Activated naive CD8-positive, alpha-beta T cell treated with anti-CD3 and anti-CD28 coated beads, Interleukin-2, amount 50 U/mL, for 16 hours (primary cell): ENCODE measurements around the gene SH3BP5L.
A peak's percentile ranks its signal among the peaks of the same experiment; 100 is the strongest.
"Not testable (repeated sequence)": the region's sequence is repeated elsewhere in the genome, so short reads cannot be mapped to it uniquely, and the experiment has no call there.

Source experiments
- DNase-seq: peaks from one replicate; pipeline ENCODE4 v3.0.0-alpha.2; 2020; ENCODE audit warnings: low read depth, low spot score

SH3BP5L gene

DNA sequence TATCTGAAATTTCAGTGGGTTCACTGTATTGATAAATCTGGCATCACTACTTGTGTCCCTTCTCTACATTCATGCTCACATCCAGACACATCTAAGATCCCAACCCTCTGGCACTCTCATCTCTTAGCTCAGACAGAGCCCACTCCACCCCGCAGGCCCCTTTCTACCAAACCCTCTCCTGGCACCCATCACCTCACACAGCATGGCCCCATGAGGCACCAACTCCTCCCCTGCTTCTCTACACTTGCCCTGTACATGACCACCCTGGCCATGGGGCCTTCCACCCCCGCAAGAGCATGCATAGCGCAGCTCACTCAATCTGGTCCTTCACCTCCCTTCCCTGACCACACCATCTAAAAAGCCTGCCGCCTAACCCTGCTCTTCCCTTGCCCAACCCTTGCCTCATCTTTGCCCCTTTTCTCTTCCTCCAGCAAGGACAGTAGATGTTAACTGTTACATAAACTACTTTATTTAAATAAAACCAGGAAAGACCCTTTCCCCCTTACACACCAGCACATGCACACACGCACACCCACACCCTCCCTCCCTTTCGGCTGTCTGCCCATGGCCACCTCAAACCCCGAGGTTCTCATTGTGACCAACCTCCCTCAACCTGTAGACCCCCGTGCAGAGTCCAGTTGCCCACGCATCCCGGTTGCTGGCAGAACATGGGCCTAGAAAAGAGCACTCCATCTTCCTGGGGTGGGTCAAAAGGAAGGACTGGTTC lies 15.6 kb downstream of the SH3BP5L start:
- DNase-seq: no peak

- no peak for DNase-seq
These were observed 16.8 kb downstream of the SH3BP5L start for GRCh38 chr1:248808876-248809275.

GRCh38 chr1:248807067-248807737 lies 18.5 kb downstream of the SH3BP5L start:
- DNase-seq: peak; percentile 25

GRCh38 chr1:248805876-248806275 lies 19.8 kb downstream of the SH3BP5L start:
- DNase-seq: no peak

DNA sequence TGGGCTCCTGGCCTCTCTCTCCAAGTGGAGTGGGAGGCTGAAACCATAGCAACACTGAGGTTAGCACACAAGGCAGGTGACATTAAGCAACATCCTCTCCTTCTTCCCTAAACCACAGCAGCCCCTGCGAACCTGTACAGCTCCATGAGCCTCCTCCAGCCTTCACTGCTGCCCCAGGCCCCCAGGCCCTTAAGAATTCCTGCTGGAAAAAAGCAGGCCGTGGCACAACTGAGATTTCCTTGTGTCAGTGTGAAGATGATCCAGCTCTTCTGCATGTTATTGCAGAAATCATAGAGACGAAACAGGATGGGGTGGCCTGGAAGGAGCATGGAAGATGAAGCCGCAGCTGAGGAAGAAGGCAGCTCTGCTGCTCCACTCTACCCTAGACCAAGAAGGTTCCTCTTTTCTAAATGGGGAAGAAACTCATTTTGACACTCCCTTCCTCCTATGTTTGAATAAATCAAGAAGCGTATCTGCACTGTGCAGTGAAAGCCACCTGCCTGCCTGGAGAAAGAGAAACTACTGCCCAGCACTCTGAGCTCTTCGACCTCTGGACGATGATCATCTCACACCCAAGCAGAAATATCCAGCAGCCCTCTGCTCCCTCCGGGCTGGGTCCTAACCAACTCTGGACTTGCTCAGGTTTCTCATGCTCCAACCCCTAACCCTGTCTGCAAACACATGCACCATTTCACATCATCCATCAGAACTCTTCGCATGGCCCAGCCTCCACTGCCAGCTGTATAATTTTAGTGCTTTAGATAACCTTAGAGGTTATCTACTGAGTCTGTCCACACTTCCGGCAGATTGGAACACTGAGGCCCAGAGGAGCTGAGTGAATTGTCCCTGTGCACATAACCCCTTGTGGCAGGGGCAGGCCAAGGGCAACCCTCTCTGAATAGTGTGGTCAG lies 20.7 kb downstream of the SH3BP5L start:
- no peak for DNase-seq

DNA sequence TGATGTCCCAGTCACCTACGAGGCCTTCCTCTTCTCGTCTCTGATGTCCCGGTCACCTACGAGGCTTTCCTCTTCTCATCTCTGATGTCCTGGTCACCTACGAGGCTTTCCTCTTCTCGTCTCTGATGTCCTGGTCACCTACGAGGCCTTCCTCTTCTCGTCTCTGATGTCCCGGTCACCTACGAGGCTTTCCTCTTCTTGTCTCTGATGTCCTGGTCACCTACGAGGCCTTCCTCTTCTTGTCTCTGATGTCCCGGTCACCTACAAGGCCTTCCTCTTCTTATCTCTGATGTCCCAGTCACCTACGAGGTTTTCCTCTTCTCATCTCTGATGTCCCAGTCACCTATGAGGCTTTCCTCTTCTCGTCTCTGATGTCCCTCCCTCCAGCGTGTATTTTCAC lies 22.2 kb downstream of the SH3BP5L start:
- not testable (repeated sequence) for DNase-seq

- DNase-seq: no peak
These were observed 23.3 kb downstream of the SH3BP5L start for GRCh38 chr1:248802454-248802853.

GRCh38 chr1:248800459-248800858 lies 25.3 kb downstream of the SH3BP5L start:
- no peak for DNase-seq

GRCh38 chr1:248798791-248799190 lies 26.9 kb downstream of the SH3BP5L start:
- no peak for DNase-seq

GRCh38 chr1:248794663-248795062 lies 31.1 kb downstream of the SH3BP5L start:
- not testable (repeated sequence) for DNase-seq

DNA sequence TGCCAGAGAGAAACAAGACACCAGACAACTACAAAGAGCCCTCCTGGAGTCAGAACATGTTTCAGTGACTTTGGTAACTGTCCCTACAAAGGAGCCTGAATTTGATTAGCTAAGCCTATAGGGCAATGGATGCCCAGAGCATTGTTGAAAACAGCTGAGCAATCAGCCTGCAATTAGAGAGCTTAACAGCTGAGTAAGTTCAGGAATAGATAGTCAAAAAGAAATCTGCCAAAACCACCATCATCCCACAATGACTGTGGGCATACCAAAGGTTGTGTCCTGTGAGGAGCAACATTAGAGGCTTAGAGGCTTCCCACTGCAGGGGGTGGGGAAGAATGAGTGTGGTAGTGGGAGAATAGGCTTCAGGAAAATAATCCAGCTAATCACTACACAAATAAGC lies 32.1 kb downstream of the SH3BP5L start:
- no peak for DNase-seq

DNA sequence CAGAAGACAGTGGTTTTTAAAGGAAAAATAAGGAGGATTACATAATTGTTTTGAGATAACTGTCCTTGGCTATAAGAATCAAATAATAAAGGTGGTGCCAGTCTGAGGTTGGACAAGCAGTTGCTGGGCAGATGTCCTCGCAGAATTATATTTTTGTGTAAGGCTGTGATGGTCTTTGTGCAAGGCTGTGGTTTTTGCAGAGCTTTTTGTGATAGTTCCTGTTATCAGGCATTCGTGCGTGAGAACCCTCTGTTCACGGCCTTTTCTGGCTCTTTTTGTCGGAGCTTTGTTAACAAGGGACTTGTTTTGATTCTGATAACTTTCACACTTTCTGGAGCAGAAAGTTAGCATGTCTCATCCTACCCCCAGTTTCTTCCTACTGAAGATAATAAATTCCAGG lies 33.4 kb downstream of the SH3BP5L start:
- DNase-seq: no peak

DNA sequence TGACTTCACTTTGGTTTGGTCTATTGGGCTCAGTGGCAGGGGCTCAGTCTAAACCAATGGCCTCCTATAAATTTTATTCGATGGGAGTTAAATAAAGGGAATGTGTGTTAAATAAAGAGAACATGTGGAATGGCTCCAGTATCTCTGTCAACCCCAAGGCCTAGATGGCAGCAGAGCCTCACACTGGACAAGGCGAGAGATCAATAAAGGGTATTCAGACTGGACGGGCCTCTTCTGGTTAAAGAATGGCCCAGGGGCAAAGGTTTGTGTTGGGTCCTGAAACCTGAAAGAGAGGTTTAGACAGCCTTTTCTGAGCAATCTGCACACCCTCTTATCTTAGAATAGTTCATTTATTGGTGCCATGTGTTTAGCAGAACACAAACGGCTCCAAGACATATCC lies 34.7 kb downstream of the SH3BP5L start:
- no peak for DNase-seq

GRCh38 chr1:248790456-248790855 lies 35.3 kb downstream of the SH3BP5L start:
- no peak for DNase-seq

DNA sequence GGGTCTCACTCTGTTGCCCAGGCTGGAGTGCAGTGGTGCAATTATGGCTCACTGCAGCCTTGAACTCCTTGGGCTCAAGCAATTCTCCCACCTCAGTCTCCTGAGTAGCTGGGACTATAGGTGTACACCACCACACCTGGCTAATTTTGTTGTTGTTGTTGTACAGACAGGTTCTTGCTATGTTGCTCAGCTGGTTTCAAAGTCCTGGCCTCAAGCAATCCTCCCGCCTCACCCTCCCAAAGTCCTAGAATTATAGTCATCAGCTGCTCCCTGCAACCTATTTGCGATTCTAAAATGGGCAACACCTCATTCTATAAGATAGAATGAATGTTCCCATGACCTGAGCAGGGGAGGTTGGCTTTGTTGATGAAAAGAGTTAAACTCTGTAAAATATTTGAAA lies 36.4 kb downstream of the SH3BP5L start:
- not testable (repeated sequence) for DNase-seq

GRCh38 chr1:248788327-248788726 lies 37.4 kb downstream of the SH3BP5L start:
- DNase-seq: no peak

GRCh38 chr1:248787430-248787829 lies 38.3 kb downstream of the SH3BP5L start:
- no peak for DNase-seq

DNA sequence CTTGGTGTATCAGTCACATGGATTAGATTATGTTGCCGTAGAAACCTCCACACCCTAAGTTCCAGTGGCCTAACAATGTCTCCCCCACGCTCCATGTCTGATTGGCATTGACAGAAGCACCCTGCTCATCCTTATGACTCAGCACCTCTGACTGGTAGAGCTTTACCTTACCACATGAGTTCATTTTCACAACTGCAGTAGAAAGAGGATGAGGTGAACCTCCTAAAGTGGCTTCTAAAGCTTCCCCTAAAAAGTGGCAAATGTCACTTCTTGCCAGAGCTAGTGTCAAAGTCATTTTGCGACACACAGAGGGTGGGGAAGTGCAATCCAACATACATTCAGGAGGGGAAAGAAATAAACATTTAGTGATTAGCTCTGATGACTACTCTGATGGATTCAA lies 39.6 kb downstream of the SH3BP5L start:
- no peak for DNase-seq

- no peak for DNase-seq
These were observed 42.3 kb downstream of the SH3BP5L start for GRCh38 chr1:248783367-248783766.

GRCh38 chr1:248782416-248783141 lies 43.1 kb downstream of the SH3BP5L start:
- no peak for DNase-seq

DNA sequence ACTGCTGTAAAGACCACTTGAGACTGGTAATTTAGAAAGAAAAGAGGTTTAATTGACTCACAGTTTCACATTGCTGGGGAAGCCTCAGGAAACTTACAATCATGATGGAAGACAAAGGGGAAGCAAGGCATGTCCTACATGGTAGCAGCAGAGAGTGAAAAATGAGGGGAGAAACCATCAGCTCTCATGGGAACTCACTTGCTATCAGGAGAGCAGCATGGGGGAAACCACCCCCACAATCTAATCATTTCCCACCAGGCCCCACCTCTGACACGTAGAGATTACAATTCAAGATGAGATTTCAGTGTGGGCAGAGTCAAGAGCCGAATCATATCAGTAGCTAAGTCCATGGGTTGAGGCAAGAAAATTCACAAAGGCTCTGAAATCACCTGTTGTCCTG lies 46.4 kb downstream of the SH3BP5L start:
- DNase-seq: no peak

- DNase-seq: no peak
These were observed 46.8 kb downstream of the SH3BP5L start for GRCh38 chr1:248778906-248779305.
